Heart left ventricle (tissue), 16 donors: Measurements from ENCODE around the gene RMND5A. TPM values are rescaled to one million over a fixed set of nuclear protein-coding genes. Genes with fewer than 3 reads are reported as not detected.

ENCODE experiments used
- ATAC-seq, 4 donors: fragments of 200-7000 bp; cut with Tn5 transposase; one replicate each; pipeline ENCODE4 v1.9.1; 2020 to 2022; ENCODE audit warnings: moderate library complexity in 4 of 4, mild to moderate bottlenecking in 3 of 4, moderate number of reproducible peaks in 1 of 4
- DNase-seq, 5 donors: peaks; one replicate each; pipeline ENCODE4 v3.0.0-alpha.2; 2020
- H3K27ac ChIP-seq, 12 donors: fragments of 200-600 bp; sonication (generic) in 4 of 12; one replicate each; pipeline versions ENCODE4 v1.5.0 to v1.8.0; 2016 to 2022; ENCODE audit warnings: mild to moderate bottlenecking in 2 of 12
- H3K27me3 ChIP-seq, 9 donors: fragments of 200-600 bp; sonication (generic) in 2 of 9; one replicate each; pipeline versions ENCODE4 v1.5.1 to v1.8.0; 2016 to 2022; ENCODE audit warnings: mild to moderate bottlenecking in 3 of 9
- H3K36me3 ChIP-seq, 9 donors: fragments of 200-600 bp; sonication (generic) in 2 of 9; one replicate each; pipeline versions ENCODE4 v1.5.0 to v1.8.0; 2018 to 2022; ENCODE audit warnings: mild to moderate bottlenecking in 2 of 9
- H3K4me1 ChIP-seq, 12 donors: fragments of 200-600 bp; sonication (generic) in 4 of 12; one replicate each; pipeline versions ENCODE4 v1.5.0 to v1.8.0; 2016 to 2022; ENCODE audit warnings: mild to moderate bottlenecking in 3 of 12
- H3K4me3 ChIP-seq, 12 donors: fragments of 200-600 bp; sonication (generic) in 4 of 12; one replicate each; pipeline versions ENCODE4 v1.5.0 to v1.8.0; 2017 to 2022; ENCODE audit warnings: mild to moderate bottlenecking in 9 of 12, moderate library complexity in 4 of 12
- H3K9me3 ChIP-seq, 12 donors: fragments of 200-600 bp; sonication (generic) in 4 of 12; one replicate each; pipeline versions ENCODE4 v1.5.0 to v1.8.0; 2016 to 2022; ENCODE audit warnings: mild to moderate bottlenecking in 1 of 12
- POLR2A ChIP-seq, 2 donors: fragments of 450-650 bp; IDR thresholded peaks; one replicate each; pipeline ENCODE4 v1.6.1; 2017; ENCODE audit warnings: antibody characterized with exemption in 2 of 2, mild to moderate bottlenecking in 2 of 2, moderate library complexity in 2 of 2
- WGBS, 4 donors: extraction: QIAGEN DNeasy Blood & Tissue Kit in 2 of 4; methylation state at CpG; one replicate each; pipeline versions ENCODE4 v1.1.5 to v1.1.7; 2013 to 2018; 5-methylcytosine and 5-hydroxymethylcytosine counted together
- intact Hi-C, 10 donors: fragments of 100-400 bp; cut with DNase I; formaldehyde crosslinking; loops; one replicate each; pipeline versions ENCODE4 v1.11.1 to v1.14.2; 2022
- polyA plus RNA-seq, 2 donors: library from polyadenylated mRNA; stranded (reverse); fragments of 200-250 nt; gene quantifications; one replicate each; pipeline ENCODE4 v1.2.3, GENCODE V29; 2013
- total RNA-seq, 9 donors: library from RNA; depleted of rRNA in 2 of 9; stranded (reverse); fragments of >200 nt in 2 of 9; fragmentation: NEBNext Ultra II Directional in 3 of 9; extraction: Animal tissue kit (Norgen Biotek cat#: 25700) in 3 of 9; gene quantifications; one replicate each; pipeline versions ENCODE4 v1.1.0 to v1.2.4, GENCODE V29; 2016 to 2023
- TF ChIP-seq, protein P1 (sequence below), 12 donors: fragments of 200-600 bp; sonication (generic) in 4 of 12; IDR thresholded peaks; one replicate each; pipeline versions ENCODE4 v1.5.0 to v1.8.0; 2018 to 2022; ENCODE audit warnings: antibody characterized with exemption in 12 of 12, mild to moderate bottlenecking in 5 of 12
- donor health status: ischemic (EF 13 %, LVEDD 7.1; RV severe dilation, severe dysfunction).
- donor health status: healthy with polysubstance abuse.
- donor health status: DM: no; HTN: yes; CAD: no.
- donor health status: DM: no; HTN: no; CAD: no.
- donor health status: ischemic (EF 25% LVEDD 6.9; RV normal size, moderate dysfunction).
- donor health status: ischemic (EF 25% LVEDD 5.7; RV mildly dilated, moderate dysfunction).
- donor health status: healthy.
- donor health status: DM: yes; HTN: yes; CAD: no.
- donor health status: ischemic (EF 35%, LVEDD 5.7; RV mildly dilated, moderate dysfunction).
- donor health status: nonischemic (EF 11% LVEDD 7.7; RV severe dilation, severe dysfunction).
- donor health status: DM: yes; HTN: yes; CAD: no.
- donor health status: PGD.
- donor health status: ischemic (EF 29% LVEDD 5.4; RV normal size, mild dysfunction).
- donor health status: nonischemic (EF 23%, LVEDD 6.1; RV moderate dilation, normal function).

Gene RMND5A
- total and polyA plus RNA-seq, 11 donors = 29.9 to 148 (median 90.7) TPM

DNA sequence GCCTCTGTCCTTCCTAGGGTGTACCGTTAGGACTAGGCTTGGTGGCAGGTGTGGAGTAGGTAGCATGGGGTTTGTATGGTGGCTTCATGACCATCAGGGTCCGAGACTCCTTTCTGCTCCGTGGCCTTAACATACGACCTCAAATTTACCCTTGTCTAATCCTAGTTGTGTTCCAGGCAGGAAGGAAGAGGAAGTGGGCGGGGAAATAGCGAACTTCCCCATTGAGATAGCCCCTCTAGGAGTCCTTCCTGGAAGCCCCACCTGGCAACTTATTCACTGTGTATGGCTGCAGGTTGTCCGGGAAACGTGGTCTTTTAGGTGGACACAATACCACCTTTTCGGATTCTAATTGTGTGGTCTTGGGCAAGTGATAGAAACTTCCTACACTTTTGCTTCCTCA is 61.3 kb downstream of the RMND5A start:
- TF ChIP-seq POLR2A (IDR thresholded peaks at IDR 0.05) = no peak
- TF ChIP-seq, protein P1, sequence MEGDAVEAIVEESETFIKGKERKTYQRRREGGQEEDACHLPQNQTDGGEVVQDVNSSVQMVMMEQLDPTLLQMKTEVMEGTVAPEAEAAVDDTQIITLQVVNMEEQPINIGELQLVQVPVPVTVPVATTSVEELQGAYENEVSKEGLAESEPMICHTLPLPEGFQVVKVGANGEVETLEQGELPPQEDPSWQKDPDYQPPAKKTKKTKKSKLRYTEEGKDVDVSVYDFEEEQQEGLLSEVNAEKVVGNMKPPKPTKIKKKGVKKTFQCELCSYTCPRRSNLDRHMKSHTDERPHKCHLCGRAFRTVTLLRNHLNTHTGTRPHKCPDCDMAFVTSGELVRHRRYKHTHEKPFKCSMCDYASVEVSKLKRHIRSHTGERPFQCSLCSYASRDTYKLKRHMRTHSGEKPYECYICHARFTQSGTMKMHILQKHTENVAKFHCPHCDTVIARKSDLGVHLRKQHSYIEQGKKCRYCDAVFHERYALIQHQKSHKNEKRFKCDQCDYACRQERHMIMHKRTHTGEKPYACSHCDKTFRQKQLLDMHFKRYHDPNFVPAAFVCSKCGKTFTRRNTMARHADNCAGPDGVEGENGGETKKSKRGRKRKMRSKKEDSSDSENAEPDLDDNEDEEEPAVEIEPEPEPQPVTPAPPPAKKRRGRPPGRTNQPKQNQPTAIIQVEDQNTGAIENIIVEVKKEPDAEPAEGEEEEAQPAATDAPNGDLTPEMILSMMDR (IDR thresholded peaks at IDR 0.05) = no peak
- H3K36me3 ChIP-seq = peaks cover 0 to 8% (median 1%) of the 10 kb centered on the region in 9 donors
- ATAC-seq (no peak), DNase-seq (no peak)
- WGBS, 4 donors = 56 to 72% (median 66%) methylated on average over 9 of the region's 9 CpGs
- no peaks in the 10 kb centered on the region for H3K27me3 ChIP-seq
- no peak overlapping the region for H3K4me3 ChIP-seq
- intact Hi-C loops = no loop called here
- peaks cover 0 to 10% (median 1%) of the 10 kb centered on the region in 12 donors for H3K4me1 ChIP-seq
- H3K27ac ChIP-seq = no peak overlapping the region
- no peaks in the 10 kb centered on the region for H3K9me3 ChIP-seq

DNA sequence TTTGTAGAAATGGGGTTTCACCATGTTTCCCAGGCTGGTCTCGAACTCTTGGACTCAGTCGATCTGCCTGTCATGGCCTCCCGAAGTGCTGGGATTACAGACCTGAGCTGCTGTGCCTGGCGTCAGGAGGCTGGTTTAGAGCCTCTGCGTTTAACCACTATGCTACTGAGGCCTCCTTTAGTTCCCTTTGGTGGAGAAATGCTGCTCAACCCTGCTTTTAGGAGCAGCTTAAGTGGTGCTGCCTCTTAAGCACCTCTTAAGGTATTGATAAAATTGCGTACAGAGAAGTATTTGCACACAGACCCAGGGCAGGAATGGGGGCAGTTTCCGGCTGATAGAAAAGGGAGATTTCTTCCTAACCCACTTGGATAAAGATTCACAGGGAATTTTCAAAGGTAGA is 62.7 kb downstream of the RMND5A start:
- 80 to 88% (median 86%) methylated on average over 7 of the region's 7 CpGs for WGBS, 4 donors
- Histone ChIP-seq H3K27me3 (no peaks in the 10 kb centered on the region), H3K4me1 (peaks cover 0 to 17% (median 6%) of the 10 kb centered on the region in 12 donors), H3K36me3 (no peaks in the 10 kb centered on the region), H3K4me3 (no peak overlapping the region), H3K27ac (no peak overlapping the region), H3K9me3 (no peaks in the 10 kb centered on the region)
- intact Hi-C loops = no loop called here
- TF ChIP-seq, protein P1 (IDR thresholded peaks at IDR 0.05) = no peak
- TF ChIP-seq POLR2A (IDR thresholded peaks at IDR 0.05) = no peak
- no peak for ATAC-seq
- no peak for DNase-seq

DNA sequence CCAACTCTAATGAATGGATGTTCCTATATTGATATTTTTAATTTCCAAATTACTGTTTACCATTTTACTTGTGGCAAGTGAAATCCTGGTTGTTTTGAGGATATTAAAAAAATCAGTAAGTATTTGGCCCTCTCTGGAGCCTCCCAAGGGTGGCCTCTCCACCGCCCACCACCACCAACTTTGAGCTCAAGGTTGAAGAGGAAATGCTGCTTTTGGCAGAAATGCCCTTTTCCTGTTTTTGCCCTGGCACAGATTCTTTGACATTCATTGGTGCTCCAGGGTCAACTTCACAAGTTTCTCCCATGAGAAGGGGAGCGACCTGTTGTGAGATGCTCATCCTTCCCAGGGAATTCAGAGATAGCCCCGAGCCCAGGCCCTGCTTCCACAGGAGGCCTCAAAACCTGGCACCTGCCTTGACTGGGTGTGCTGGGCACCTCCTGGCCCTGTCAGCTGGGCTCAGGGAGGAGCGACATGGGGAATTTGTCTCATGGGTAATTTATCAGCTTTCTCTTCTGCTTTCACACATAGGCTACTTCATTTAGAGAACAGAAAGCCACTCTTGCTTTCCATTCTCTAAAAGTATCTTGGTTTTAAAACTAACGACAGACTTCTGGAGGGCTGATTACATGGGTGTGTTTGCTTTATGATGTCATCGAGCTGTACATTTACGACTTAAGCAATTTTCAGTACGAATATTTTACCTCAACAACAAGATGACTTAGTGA is 63.7 kb downstream of the RMND5A start:
- no peaks in the 10 kb centered on the region for H3K9me3 ChIP-seq
- TF ChIP-seq, protein P1 (IDR thresholded peaks at IDR 0.05) = no peak
- TF ChIP-seq POLR2A (IDR thresholded peaks at IDR 0.05) = no peak
- WGBS, 4 donors = 81 to 88% (median 82%) methylated on average over 8 of the region's 8 CpGs
- no peak for DNase-seq
- H3K4me1 ChIP-seq = peaks cover 0 to 24% (median 11%) of the 10 kb centered on the region in 12 donors
- no peak overlapping the region for H3K4me3 ChIP-seq
- intact Hi-C loops = no loop called here
- H3K27ac ChIP-seq = no peak overlapping the region
- no peaks in the 10 kb centered on the region for H3K36me3 ChIP-seq
- no peak for ATAC-seq
- peaks cover 0 to 7% (median under 1%) of the 10 kb centered on the region in 9 donors for H3K27me3 ChIP-seq

DNA sequence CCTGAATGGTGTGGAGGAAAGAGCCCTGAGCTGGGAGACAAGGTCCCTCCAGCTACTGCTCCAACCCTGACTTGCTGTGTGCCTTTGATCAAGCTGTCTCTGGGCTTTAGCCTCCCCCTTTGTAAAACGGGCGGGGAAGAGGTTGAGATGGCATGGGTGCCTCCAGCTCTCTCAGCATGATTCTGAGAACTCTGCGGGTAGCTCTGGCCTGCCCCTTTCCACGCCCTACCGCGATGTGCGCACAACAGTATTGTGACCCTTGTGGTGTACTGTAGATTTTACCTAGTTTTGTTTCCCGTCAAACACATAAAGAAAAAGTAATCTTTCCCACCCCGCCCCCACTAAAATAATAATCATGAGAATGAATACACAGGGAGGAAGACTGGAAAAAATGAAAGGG is 65.4 kb downstream of the RMND5A start:
- 85 to 94% (median 93%) methylated on average over 9 of the region's 9 CpGs for WGBS, 4 donors
- Histone ChIP-seq H3K27me3 (peaks cover 6 to 24% (median 17%) of the 10 kb centered on the region in 9 donors), H3K27ac (no peak overlapping the region), H3K4me1 (peaks cover 0 to 33% (median 23%) of the 10 kb centered on the region in 12 donors), H3K36me3 (no peaks in the 10 kb centered on the region), H3K4me3 (no peak overlapping the region), H3K9me3 (no peaks in the 10 kb centered on the region)
- DNase-seq = no peak
- TF ChIP-seq, protein P1 (IDR thresholded peaks at IDR 0.05) = no peak
- no peak for TF ChIP-seq POLR2A (IDR thresholded peaks at IDR 0.05)
- intact Hi-C loops = no loop called here
- no peak for ATAC-seq
